PC-9 (cell line): Measurements from ENCODE around the gene PSORS1C1. TPM values are rescaled to one million over a fixed set of nuclear protein-coding genes. Genes with fewer than 3 reads are reported as not detected.

Experiments used
- BruUV-seq: library from RNA; stranded (reverse); fragments of 400-500 nt; replicated peaks from 2 replicates; lab custom pipeline; 2021; lab: Mats Ljungman, UMichigan
- CTCF ChIA-PET: fragments of 300-600 bp; sonication (Branson Sonifier 250); formaldehyde crosslinking; loops from one replicate; lab custom pipeline; 2022; ENCODE audit warnings: antibody characterized with exemption; lab: Charles Lee
- POLR2A ChIA-PET: fragments of 300-600 bp; sonication (Branson Sonifier 250); formaldehyde crosslinking; loops from one replicate; lab custom pipeline; 2022; ENCODE audit warnings: antibody characterized with exemption; ENCODE audit not compliant: unreplicated experiment; lab: Charles Lee
- DNase-seq, 2 experiments: peaks; one replicate each; pipeline versions ENCODE4 v3.0.0 to v3.0.0-alpha.2; 2015 to 2022; ENCODE audit warnings: mixed read lengths in 1 of 2
- H2AFZ ChIP-seq: fragments of 200-600 bp; sonication (generic); 2 replicates; pipeline ENCODE4 v1.8.1; 2017; ENCODE audit warnings: antibody characterized with exemption
- H3F3A ChIP-seq: fragments of 200-600 bp; sonication (generic); 2 replicates; pipeline ENCODE4 v1.8.1; 2017; ENCODE audit warnings: antibody characterized with exemption, mild to moderate bottlenecking, low read depth; ENCODE audit not compliant: insufficient read depth
- H3K27ac ChIP-seq: fragments of 200-600 bp; sonication (generic); 2 replicates; pipeline ENCODE4 v1.6.1; 2016; ENCODE audit warnings: mixed run types
- H3K27me3 ChIP-seq: fragments of 200-600 bp; sonication (generic); 2 replicates; pipeline ENCODE4 v1.6.1; 2016; ENCODE audit warnings: low read depth, mixed run types; ENCODE audit not compliant: insufficient read depth
- H3K36me3 ChIP-seq: fragments of 200-600 bp; sonication (generic); 2 replicates; pipeline ENCODE4 v1.6.1; 2016; ENCODE audit warnings: low read depth, mixed run types
- H3K4me1 ChIP-seq: fragments of 200-600 bp; sonication (generic); replicated peaks from 2 replicates; pipeline ENCODE4 v1.6.1; 2016; ENCODE audit warnings: mixed run types; ENCODE audit not compliant: insufficient read depth
- H3K4me2 ChIP-seq: fragments of 200-600 bp; sonication (generic); 2 replicates; pipeline ENCODE4 v1.6.1; 2017; ENCODE audit warnings: mixed run types
- H3K4me3 ChIP-seq: fragments of 200-600 bp; sonication (generic); 2 replicates; pipeline ENCODE4 v1.6.1; 2016; ENCODE audit warnings: mixed run types
- H3K79me2 ChIP-seq: fragments of 200-600 bp; sonication (generic); 2 replicates; pipeline ENCODE4 v1.6.1; 2017; ENCODE audit warnings: low read depth, mixed run types
- H3K9me2 ChIP-seq: fragments of 200-600 bp; sonication (generic); 2 replicates; pipeline ENCODE4 v1.8.1; 2017; ENCODE audit warnings: mild to moderate bottlenecking; ENCODE audit not compliant: insufficient read depth
- H3K9me3 ChIP-seq: fragments of 200-600 bp; sonication (generic); 2 replicates; pipeline ENCODE4 v1.8.1; 2016; ENCODE audit warnings: low read depth; ENCODE audit not compliant: insufficient read depth
- H4K20me1 ChIP-seq: fragments of 200-600 bp; sonication (generic); 2 replicates; pipeline ENCODE4 v1.8.1; 2017; ENCODE audit not compliant: insufficient read depth
- CTCF ChIP-seq: fragments of 200-600 bp; sonication (generic); conservative IDR thresholded peaks from 2 replicates; pipeline ENCODE4 v1.6.1; 2017; ENCODE audit warnings: mixed run types, antibody characterized with exemption, mild to moderate bottlenecking, moderate library complexity
- EZH2 ChIP-seq: fragments of 200-600 bp; sonication (generic); IDR thresholded peaks from 2 replicates; pipeline ENCODE4 v1.8.0; 2017; ENCODE audit warnings: antibody characterized with exemption, low read depth
- intact Hi-C: fragments of 100-400 bp; cut with micrococcal nuclease; formaldehyde crosslinking; loops from one replicate; pipeline ENCODE4 v1.10.0; 2022; ENCODE audit not compliant: unreplicated experiment
- total RNA-seq: library from RNA; stranded (reverse); gene quantifications from 2 replicates; pipeline ENCODE4 v1.2.3, GENCODE V29; 2021

The PSORS1C1 gene
- total RNA-seq, 1 experiment from 2014 or later = 29.2 TPM

- no peaks in the 10 kb centered on the region for H3K36me3 ChIP-seq
- H3K4me1 ChIP-seq = peaks cover 19% of the 10 kb centered on the region
- CTCF ChIA-PET = no interaction called here
- no peaks in the 10 kb centered on the region for H3K9me3 ChIP-seq
- no peak within 1 kb of the TSS for H3K4me3 ChIP-seq
- no peaks in the 10 kb centered on the region for H4K20me1 ChIP-seq
- H3K4me2 ChIP-seq = peak within 1 kb of the TSS; percentile 24
- H3K27ac ChIP-seq = no peak within 1 kb of the TSS
- POLR2A ChIA-PET = no interaction called here
- TF ChIP-seq EZH2 (no peak), CTCF (no peak)
- no TSS peak for BruUV-seq
- no peak for DNase-seq
- H3K79me2 ChIP-seq = no peaks in the 10 kb centered on the region
- no peaks in the 10 kb centered on the region for H3K9me2 ChIP-seq
- H3K27me3 ChIP-seq = no peaks in the 10 kb centered on the region
- intact Hi-C loops = no loop called here
- peaks cover 18% of the 10 kb centered on the region; the same call in 1 of the 2 replicates for H3F3A ChIP-seq
- no peak within 1 kb of the TSS for H2AFZ ChIP-seq
These were observed 55.9 kb downstream of the PSORS1C1 start, which contains the start of gene POU5F1 for GRCh38 chr6:31170600-31170881. POU5F1 (minus strand) TSS chr6:31170682; CDS start chr6:31170620, 62 bp downstream.

- H3K27me3 ChIP-seq = no peaks in the 10 kb centered on the region
- ChIA-PET POLR2A (no interaction called here), CTCF (no interaction called here)
- no peak overlapping the region for H3K4me3 ChIP-seq
- intact Hi-C loops = no loop called here
- no peak overlapping the region for H3K4me2 ChIP-seq
- H3K36me3 ChIP-seq = no peaks in the 10 kb centered on the region
- H3K9me2 ChIP-seq = no peaks in the 10 kb centered on the region
- H3K27ac ChIP-seq = no peak overlapping the region
- peaks cover 18% of the 10 kb centered on the region; the same call in 1 of the 2 replicates for H3F3A ChIP-seq
- no peak for DNase-seq
- H3K4me1 ChIP-seq = peaks cover 19% of the 10 kb centered on the region
- no peaks in the 10 kb centered on the region for H3K9me3 ChIP-seq
- no peaks in the 10 kb centered on the region for H3K79me2 ChIP-seq
- H4K20me1 ChIP-seq = no peaks in the 10 kb centered on the region
- no TSS peak for BruUV-seq
- H2AFZ ChIP-seq = no peak overlapping the region
- TF ChIP-seq CTCF (no peak), EZH2 (no peak)
These were observed 56.5 kb downstream of the PSORS1C1 start for GRCh38 chr6:31170987-31171671.

- Histone ChIP-seq H4K20me1 (no peaks in the 10 kb centered on the region), H2AFZ (no peak overlapping the region), H3K27ac (no peak overlapping the region), H3K27me3 (no peaks in the 10 kb centered on the region), H3K4me3 (no peak overlapping the region), H3K79me2 (no peaks in the 10 kb centered on the region), H3K4me1 (peaks cover 19% of the 10 kb centered on the region), H3F3A (peaks cover 18% of the 10 kb centered on the region; the same call in 1 of the 2 replicates), H3K9me2 (no peaks in the 10 kb centered on the region), H3K4me2 (no peak overlapping the region), H3K9me3 (no peaks in the 10 kb centered on the region), H3K36me3 (no peaks in the 10 kb centered on the region)
- BruUV-seq = no TSS peak
- TF ChIP-seq EZH2 (no peak), CTCF (no peak)
- intact Hi-C loops = no loop called here
- POLR2A ChIA-PET = no interaction called here
- CTCF ChIA-PET = no interaction called here
- no peak for DNase-seq
These were observed 57.6 kb downstream of the PSORS1C1 start for GRCh38 chr6:31171931-31172905.
